Ramos (cell line): Measurements from ENCODE around the gene LCTL.
"Not testable (repeated sequence)": the region's sequence is repeated elsewhere in the genome, so short reads cannot be mapped to it uniquely, and the experiment has no call there.

Experiments
- in situ Hi-C: fragments of 300-500 bp; cut with MboI; formaldehyde crosslinking; loops from one replicate; pipeline ENCODE4 v1.14.3; 2022; ENCODE audit warnings: low sequenced_read_pairs; ENCODE audit not compliant: unreplicated experiment

The LCTL gene

DNA sequence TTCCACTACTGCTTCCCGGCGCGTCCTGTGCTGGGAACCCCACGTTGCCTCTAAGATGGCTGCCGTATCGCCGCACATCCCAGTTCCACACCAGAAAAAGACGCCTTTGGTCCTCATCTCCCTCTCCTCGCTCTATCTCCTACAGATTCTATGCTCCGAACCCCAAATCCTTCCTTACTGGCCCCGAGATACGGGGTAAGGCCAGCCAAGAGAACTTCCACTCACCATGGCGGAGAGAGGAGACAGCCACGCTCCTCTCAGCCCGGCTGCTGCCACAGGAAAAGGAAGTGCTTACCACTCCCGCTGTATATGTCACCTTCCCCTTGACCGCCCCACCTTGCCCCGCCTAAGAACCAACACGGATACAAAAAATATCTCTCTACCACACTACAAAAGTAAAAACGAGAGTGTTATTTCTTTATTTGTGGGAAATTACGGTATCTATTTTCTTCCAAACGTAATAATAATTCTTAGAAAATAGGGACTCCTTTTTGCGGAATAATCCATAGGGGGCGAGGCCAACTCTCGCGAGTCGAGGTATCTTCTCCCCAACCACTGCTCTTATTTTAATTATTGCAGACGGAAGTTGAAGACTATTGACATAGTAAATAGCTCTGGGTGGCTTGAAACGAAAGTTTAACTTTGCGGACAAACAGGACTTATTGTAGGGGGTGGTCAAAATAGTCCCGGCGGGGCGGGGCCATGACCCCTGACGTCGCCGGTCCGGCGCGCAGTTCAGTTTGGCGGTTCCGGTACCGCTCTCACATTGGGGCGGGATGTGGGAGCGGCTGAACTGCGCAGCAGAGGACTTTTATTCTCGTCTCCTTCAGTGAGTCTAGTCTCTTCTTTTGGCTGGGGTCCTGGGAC lies 61.0 kb downstream of the LCTL start, which contains the start of the genes RPL4 and ZWILCH:
Gene RPL4 (minus strand): TSS at position 293 of the 867 bp plus-strand sequence. CDS start 65 bp downstream, at position 228.
Gene ZWILCH (plus strand): TSS at position 764 of the 867 bp plus-strand sequence. CDS start 13 bp downstream, at position 777.
- in situ Hi-C loops, result no loop called here

DNA sequence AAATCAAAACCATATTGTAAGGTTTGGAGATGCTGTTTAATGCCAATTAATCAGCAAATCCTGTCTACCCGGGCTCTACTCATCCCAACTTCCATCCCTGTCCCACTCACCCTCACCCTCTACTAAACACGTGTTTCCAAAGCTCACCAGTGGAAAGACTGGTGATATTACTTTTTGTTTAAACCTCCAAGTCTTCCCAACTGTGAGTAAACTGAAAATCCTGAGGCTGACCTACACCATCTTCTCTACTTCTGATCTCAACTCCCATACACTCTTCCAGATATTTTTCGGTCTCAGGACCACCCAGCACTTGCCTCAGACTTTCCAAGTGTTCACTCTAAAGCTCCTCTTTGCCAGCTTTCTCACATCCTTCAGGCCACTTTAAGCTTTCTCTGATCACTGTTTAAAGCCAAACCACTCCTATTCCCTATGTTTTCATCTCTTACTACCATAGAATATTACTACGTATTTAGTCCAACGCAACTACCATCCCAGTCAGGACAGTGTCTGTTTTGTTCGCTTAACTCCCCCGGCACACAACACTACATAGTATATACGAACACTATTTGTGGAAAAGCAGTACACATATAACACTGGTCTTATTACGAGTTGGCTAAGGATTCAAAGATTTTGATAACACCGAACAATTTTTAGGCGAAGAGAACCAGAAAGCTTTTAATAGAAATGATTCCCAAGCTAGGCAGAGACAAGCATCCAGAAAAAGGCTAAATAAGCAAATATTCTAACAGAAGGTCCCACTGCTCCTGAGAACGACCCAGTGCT lies 61.8 kb downstream of the LCTL start:
- in situ Hi-C loops, result no loop called here

DNA sequence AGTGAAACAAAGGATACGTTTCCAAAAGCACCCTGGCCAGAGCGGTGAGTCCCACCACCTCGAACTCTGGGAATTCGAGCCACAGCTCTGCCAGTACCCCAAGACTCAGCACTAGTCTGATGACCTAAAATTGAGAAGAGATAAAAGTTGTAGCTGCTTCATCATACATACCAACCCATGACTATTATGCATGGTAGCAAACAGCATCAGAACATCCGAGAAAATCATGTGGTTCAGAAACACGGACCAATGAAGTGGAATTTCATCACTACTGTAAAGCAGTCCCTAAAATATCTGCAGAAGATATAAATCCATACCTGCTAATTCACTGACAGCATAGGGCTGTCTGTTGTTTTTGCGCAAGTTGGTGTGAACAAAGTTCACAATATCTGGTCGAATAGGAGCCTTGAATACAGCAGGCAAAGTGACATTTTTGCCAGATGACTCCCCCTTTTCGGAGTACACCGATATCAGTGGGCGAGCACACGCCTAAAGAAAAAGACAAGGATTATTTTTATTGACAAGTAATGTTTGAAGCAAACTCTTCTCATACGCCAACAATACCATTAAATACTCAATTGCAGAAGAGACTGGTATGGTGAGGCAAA lies 62.7 kb downstream of the LCTL start:
- in situ Hi-C loops, result not testable (repeated sequence)

DNA sequence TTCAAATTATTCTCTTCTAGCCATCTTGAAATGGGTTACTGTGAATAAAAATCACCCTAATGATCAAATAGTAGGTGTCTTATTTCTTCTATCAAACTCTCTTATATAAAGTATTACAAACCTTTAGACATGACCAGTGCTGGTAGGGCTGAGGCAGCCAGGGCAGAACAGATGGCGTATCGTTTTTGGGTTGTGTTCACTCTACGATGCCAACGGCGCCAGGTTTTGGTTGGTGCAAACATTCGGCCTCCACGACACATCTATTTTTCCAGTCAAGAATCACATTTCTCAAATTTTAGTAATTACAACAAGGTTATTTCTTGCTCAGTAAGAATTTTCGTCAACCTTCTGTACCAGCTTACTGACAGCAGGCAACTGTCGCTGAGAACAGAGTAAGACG lies 63.3 kb downstream of the LCTL start:
- in situ Hi-C loops, result no loop called here

- in situ Hi-C loops, result not testable (repeated sequence)
Observed at GRCh38 chr15:66500346-66500745, 65.5 kb downstream of the LCTL start.

DNA sequence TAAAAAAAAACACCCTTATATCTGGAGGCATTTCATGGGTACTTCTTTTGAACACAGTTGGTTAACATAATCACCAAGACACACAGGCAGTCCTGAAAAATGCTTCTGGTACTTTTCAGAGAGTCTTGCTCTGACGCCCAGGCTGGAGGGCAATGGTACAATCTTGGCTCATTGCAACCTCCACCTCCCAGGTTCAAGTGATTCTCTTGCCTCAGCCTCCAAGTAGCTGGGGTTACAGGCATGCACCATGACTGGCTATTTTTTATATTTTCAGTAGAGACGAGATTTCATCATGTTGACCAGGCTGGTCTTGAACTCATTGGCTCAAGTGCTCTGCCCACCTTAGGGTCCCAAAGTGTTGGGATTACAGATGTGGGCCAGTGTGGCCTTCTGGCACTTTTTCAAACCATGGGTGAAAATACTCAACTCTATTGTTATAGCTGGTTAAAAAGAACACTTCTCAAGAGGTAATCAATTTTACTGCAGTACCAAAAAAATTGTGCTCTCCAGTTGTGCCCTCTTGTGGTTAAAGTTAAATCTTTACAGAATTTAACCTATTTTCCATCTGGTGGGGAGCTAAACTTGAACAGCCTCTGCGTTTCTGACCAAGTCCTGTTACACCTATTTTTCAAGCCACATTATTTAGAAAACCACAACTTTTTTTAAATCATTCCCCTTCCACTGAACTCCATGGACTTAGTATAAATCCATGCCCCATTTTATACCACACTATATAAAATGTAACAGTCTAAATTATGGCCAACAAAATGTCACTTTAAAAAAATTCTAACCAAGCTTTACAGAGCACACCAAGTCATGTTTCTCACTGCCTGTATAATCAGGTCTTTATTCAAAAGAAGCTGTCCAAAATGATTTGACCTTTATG lies 67.1 kb downstream of the LCTL start:
- in situ Hi-C loops, result loop anchor here (10.0 kb wide), 1 partner anchor 144 kb away; the partner anchor contains the start of gene TIPIN
